Adipose tissue (tissue), 3 donors: ENCODE results near the gene CHRNA9. TPM values are rescaled to one million over a fixed set of nuclear protein-coding genes. Genes with fewer than 3 reads are reported as not detected.
"Not testable (repeated sequence)": the region's sequence is repeated elsewhere in the genome, so short reads cannot be mapped to it uniquely, and the experiment has no call there.

ENCODE experiments used
- H3K27ac ChIP-seq: one replicate; pipeline ENCODE4 v1.5.1; 2013; ENCODE audit warnings: low read depth, low read length
- WGBS, 3 donors: extraction: QIAGEN DNeasy Blood & Tissue Kit; methylation state at CpG; one replicate each; pipeline ENCODE4 v1.1.7; 2013; 5-methylcytosine and 5-hydroxymethylcytosine counted together
- polyA plus RNA-seq, 3 donors: library from polyadenylated mRNA; stranded (reverse); fragments of 200-250 nt; gene quantifications; one replicate each; pipeline ENCODE4 v1.2.3, GENCODE V29; 2013
- donor health status: healthy with polysubstance abuse.
- donor health status: Bipolar disorder and iron deficiency.
- donor health status: healthy.

Gene CHRNA9, protein sequence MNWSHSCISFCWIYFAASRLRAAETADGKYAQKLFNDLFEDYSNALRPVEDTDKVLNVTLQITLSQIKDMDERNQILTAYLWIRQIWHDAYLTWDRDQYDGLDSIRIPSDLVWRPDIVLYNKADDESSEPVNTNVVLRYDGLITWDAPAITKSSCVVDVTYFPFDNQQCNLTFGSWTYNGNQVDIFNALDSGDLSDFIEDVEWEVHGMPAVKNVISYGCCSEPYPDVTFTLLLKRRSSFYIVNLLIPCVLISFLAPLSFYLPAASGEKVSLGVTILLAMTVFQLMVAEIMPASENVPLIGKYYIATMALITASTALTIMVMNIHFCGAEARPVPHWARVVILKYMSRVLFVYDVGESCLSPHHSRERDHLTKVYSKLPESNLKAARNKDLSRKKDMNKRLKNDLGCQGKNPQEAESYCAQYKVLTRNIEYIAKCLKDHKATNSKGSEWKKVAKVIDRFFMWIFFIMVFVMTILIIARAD
- polyA plus RNA-seq: not detected

DNA sequence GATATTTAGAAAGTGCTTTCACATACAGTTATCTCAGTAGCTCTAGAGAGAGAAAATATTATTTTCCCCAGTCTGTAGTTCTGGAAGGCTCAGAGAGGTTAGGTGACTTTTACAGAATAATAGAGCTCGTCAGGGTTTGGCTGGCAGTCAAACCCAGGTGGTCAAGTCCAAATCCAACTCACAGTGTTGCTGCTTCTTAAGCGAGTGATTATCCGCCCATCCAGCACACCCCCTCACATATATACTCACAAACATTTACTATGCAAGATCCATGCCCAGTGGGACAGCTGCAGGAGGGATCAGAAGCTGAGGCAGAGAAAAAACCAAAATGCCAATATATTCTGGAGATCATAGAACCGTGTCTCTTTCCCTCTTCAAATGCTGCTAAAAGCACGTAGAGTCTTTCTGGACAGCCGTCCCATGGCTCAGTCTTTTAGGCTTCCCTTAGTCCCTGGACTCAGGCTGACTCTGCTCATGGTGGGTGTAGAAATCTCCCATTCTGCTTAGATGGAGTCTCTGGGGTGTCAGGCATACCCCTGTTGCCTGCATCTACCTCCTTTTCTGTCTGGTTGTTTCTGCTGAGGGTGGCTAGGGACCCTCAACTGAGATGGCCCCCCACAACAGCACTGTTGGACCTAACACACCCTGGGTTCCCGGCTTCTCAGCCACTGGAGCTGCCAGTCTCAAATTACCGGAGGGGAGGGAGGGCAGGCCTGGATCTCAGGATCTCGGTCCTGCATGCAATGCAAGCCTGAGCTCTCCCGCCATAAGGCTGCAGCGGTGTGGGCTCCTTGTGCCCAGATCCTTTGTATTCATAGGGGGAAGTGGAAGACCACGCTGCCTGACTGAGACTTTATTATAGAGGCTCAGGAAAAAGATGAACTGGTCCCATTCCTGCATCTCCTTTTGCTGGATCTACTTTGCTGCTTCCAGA lies at the start of gene CHRNA9:
TSS of gene CHRNA9 (plus strand) at position 743 of the 934 bp plus-strand sequence. CDS start at position 878, 135 bp downstream.
- H3K27ac ChIP-seq: no peak within 1 kb of the TSS
- WGBS, 3 donors: 74 to 84% (median 80%) methylated on average over 12 of the region's 12 CpGs

DNA sequence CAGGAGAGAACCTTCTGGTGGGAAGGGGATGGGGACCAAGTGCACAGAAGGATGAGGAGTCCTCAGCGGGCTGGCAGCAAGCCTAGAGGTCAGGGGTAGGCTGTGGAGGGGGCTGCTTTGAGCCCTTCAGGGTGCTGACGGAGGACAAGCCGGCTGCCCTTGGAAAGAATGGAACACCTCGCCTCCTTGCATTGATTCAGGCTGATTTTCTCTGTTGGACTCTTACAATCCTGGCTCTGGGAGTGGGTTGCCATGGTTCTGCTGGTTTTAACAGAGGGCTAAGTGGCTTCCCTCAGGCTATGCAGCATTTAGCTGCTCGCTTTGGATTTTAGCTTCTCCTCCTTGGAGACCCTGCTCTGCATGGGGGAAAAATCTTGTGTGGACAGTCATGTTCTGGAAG lies 49.4 kb upstream of the CHRNA9 start:
- 90 to 98% (median 93%) methylated on average over 5 of the region's 5 CpGs for WGBS, 3 donors
- H3K27ac ChIP-seq: no peak overlapping the region

DNA sequence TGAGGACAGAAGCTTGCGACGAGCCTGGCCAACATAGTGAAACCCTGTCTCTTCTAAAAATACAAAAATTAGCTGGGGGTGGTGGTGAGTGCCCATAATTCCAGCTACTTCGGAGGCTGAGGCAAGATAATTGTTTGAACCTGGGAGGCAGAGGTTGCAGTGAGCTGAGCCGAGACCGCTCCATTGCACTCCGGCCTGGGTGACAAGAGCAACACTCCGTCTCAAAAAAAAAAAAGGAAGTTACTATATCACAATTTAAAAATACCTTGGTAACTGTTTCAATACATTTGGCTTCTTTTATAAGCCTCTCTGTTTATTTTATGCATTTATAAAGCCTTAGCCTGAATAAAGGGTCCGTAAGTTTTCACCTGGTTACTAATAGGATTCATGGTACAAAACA lies 46.6 kb upstream of the CHRNA9 start:
- no peak overlapping the region for H3K27ac ChIP-seq
- 76 to 96% (median 76%) methylated on average over 8 of the region's 8 CpGs for WGBS, 3 donors

DNA sequence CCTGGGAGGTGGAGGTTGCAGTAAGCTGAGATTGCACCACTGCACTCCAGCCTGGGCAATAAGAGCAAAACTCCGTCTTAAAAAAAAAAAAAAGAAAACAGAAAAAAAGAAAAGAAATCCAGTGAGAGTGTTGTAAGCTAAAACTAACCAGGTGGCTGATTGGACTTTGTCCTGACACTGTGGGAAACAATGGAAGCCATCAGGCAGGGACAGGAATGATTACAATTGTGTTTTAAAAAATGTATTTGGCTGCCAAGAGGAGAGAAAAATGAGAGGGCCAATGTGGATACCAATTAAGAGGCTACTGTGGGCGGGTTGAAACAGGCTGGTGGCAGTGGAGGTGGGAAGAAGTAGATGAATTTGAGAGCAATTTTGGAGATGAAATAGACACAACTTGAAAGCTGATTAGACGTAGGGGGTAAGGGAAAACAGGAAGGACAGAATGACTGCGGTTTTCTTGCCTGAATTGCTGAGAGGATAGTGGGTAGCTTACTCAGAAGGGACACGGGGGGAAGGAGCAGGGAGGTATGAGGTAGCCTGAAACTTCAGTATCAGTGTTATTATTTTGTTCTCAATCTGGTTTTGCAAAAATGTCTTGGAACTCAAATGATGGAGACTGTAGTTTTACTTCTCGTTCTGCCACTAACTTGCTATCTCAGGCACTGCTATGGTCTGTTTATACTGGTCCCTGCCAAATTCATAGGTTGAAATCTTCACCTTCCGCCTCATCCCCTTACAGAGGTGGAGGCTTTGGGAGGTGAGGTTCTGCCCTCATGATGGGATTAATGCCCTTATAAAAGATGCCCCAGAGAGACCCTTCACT lies 45.6 kb upstream of the CHRNA9 start:
- 46 to 56% (median 48%) methylated on average over 7 of the region's 7 CpGs for WGBS, 3 donors
- H3K27ac ChIP-seq: no peak overlapping the region

DNA sequence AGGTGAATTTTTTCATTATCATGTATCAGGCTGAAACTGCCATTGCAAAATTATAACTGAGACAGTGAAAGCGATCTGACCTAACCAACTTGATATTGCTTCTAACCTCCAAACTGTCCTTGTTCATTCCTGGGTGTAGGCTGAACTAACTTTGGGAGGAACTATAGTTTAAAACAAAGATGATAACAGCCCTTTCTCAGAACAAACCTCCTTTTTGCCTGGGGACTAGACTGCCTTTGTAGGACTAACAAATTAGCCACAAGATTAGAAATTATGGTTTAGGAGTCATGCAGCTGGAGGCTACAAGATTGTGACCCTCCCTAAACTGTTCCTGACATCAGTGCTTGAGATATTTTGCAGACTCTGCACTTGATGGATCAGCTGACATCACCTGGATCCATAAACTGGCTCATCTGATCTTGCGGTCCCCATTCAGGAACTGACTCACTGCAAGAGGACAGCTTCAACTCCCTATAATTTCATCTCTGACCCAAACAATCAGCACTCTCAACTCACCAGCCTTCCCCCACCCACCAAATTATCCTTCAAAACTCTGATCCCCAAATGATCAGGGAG lies 44.4 kb upstream of the CHRNA9 start:
- not testable (repeated sequence) for H3K27ac ChIP-seq
- 55 to 94% (median 78%) methylated on average over 2 of the region's 2 CpGs for WGBS, 3 donors

DNA sequence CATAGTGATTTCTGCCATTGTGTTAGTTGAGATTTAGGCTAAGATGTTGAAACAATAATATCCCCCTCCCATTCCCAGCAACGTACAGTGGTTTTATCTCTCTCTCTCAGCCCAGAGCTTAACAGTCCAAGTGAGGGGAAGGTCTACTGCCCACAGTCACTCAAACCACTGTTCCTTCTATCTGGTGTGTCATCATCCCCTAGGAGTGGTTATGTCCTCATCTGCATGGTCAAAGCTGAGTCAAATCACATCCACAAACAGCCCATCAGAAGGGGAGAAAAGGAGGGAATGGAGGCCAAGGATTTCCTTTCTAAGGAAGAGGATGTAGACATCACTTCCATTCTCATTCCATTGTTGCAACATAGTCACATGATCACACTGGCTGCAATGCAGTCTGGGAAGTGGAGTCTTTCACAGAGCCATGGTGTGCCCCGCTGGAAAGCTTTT lies 42.8 kb upstream of the CHRNA9 start:
- WGBS, 3 donors: 69 to 92% (median 83%) methylated on average over 2 of the region's 2 CpGs
- no peak overlapping the region for H3K27ac ChIP-seq

DNA sequence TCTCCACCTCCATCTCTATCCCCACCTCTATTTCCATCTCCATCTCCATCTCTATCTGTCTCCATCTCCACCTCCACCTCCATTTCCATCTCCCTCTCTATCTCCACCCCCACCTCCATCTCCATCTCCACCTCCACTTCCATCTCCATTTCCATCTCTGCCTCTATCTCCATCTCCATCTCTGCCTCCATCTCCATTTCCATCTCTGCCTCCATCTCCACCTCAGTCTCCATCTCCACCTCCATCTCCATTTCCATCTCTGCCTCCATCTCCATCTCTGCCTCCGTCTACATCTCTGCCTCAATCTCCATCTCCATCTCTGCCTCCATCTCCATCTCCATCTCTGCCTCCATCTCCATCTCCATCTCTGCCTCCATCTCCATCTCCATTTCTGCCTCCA lies 40.8 kb upstream of the CHRNA9 start:
- H3K27ac ChIP-seq: no peak overlapping the region
- WGBS, 3 donors: 85 to 94% (median 85%) methylated on average over 1 of the region's 1 CpG

DNA sequence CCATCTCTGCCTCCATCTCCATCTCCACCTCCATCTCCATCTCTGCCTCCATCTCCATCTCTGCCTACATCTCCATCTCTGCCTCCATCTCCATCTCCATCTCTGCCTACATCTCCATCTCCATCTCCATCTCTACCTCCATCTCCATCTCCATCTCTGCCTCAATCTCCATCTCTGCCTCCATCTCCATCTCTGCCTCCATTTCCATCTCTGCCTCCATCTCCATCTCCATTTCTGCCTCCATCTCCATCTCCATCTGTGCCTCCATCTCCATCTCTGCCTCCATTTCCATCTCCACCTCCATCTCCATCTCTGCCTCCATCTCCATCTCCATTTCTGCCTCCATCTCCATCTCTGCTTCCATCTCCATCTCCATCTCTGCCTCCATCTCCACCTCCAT lies 40.1 kb upstream of the CHRNA9 start:
- not testable (repeated sequence) for H3K27ac ChIP-seq

DNA sequence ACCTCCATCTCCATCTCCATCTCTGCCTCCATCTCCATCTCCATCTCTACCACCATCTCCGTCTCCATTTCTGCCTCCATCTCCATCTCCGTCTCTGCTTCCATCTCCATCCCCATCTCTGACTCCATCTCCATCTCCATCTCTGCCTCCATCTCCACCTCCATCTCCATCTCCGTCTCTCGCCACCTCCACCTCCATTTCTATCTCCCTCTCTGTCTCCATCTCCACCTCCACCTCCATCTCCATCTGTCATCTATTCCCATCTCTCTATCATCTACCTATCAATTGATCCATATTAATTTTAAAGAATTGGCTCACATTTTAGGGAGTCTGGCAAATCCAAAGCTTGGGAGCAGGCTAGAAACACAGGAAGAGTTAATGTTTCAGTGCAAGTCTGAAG lies 39.6 kb upstream of the CHRNA9 start:
- WGBS, 3 donors: 96 to 98% (median 98%) methylated on average over 4 of the region's 4 CpGs

DNA sequence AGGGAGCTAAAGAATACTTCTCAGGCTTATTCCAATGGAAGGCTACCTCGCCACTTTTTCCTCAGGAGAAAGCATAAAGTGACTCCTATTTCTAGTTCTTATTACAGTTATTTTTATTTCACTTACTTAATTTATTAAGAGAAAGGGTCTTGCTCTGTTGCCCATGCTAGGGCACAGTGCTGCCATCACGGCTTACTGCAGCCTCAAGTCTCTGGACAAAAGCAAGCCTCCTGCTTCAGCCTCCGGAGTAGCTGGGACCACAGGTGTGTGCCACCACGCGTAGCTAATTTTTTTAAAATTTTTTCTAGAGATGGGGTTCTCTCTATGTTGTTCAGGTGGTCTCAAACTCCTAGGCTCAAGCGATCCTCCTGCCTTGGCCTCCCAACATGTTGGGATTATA lies 36.0 kb upstream of the CHRNA9 start:
- 93 to 95% (median 95%) methylated on average over 6 of the region's 6 CpGs for WGBS, 3 donors
- H3K27ac ChIP-seq: no peak overlapping the region

More for the DNA sequence above, 39.6 kb upstream of the CHRNA9 start:
- H3K27ac ChIP-seq: no peak overlapping the region

DNA sequence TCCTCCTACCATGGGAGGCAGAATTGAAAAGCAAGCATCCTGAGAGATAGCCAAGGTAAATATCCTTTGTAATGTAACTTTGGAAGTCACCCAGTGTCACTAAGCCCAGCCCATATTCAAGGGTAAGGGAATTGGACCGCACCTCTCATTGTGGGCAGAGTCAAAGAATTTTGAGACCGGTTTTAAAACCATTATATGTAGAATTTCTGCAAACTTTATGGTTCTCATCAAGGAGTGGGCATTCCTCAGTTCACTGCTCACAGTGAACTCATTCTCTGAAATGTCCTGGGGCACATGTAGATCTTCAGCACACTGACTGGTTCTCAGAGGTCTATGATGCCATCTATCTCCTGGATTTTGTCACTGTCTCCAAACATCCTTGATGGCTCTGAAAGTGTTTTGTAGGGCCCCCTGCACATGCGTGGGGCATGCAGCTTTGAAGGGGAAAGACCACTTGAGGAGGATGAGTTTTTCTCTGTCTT lies 35.3 kb upstream of the CHRNA9 start:
- no peak overlapping the region for H3K27ac ChIP-seq
- 50 to 76% (median 67%) methylated on average over 3 of the region's 3 CpGs for WGBS, 3 donors

DNA sequence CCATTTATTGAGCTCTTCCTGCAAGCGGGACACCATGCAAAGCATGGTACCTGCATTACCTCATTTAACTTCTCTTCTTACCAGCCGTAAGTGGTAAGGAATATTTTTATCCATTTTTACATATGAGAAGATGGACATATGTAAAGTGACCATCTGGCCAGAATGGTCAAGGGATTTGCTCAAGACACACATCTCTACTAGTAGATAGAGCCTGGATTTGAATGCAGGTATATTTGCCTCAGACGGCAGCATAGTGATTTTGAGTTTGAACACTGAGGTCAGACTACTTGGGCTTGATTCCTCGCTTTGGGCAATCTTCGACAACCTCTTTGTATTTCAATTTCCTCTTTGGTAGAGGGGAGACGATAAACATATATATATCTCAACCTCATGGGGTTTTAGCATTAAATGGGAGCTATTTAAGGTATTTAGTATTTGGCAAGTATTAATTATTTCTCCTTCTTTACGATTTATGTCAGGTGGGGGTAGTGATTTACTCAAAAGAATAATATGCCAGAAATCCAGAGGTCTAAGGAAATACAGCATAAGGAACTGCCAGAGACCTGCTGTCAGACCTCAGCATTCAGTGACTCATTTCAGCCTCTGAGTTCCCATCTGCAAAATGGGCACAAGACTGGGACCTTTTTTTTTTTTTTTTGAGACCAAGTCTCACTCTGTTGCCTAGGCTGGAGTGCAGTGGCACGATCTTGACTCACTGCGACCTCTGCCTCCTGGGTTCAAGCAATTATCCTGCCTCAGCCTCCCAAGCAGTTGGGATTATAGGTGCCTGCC lies 34.6 kb upstream of the CHRNA9 start:
- 78 to 90% (median 79%) methylated on average over 9 of the region's 9 CpGs for WGBS, 3 donors
- H3K27ac ChIP-seq: no peak overlapping the region

DNA sequence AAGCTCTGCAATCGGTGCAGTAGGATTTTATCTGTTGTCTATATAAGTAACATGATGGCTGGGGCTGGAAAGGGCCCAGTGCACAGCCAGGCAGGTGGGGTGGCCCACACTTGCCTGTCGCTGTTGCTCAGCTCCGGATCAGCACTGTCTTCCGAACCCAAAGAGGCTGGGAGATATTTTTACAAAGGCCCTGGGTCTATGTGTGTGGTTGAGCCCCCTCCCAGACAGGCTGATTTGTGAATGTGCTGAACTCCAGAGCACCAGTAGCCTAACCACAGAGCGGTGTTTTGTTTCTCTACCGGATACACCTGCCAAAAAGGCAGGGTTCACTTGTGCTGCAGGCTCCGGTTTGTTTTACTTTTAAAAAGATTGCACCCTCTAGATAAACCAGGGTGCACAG lies 33.5 kb upstream of the CHRNA9 start:
- WGBS, 3 donors: 40 to 75% (median 55%) methylated on average over 7 of the region's 7 CpGs
- H3K27ac ChIP-seq: no peak overlapping the region

DNA sequence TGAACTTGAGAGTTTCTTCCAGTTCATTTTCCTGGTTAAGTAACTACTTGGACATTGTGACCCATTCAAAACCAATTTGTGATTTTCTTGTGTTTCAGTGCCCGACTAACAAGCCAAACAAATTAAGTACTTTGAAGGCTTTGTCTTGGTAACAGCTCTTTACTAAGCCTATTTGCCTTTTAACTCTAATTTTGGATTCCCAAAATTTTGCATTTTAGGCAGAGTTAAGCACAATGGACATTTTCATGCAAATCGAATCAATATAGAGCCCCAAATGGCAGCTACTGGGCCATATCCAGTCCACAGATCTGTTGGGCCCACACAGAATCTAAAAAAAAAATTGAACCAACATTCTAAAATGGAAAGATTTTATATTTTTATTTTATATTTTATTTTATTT lies 31.4 kb upstream of the CHRNA9 start:
- 95 to 99% (median 96%) methylated on average over 2 of the region's 2 CpGs for WGBS, 3 donors
- H3K27ac ChIP-seq: no peak overlapping the region

DNA sequence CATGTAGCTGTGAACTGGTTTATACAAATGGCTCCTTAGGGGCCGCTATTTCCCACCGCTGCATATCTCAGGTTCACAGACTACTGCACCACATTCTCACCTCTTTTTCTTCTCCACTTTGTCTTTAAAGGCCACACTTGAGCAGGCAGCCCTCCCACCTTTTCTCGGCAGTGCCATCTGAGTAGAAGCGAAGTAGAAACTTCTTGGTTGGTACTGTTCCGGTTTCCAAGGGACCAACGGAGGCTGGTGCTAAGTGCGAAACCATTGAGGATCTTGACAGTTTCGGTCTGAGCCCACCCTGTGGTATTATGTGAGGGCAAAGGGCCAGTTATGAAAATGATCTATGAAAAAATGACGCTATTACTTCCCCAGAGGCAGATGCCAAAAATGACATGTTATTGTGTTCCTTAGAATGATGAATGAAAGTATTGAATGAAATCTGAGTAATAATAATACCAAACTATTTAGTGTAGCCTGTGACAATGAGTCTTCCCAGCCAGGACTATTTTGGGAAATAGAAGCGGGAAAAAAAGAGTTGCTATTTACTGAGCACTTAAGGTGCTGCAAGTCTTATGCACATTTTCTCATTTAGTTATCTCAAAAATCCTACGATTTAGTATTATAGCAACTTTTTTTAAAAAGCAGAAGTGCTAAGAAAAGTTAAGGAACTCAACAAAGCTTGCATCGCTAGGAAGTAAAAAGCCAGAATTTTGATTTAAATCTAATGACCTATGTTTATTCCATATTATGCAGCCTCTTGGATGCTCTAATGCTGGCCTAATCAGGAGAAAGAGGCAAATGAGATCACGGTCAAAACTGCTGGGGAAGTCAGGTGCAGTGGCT lies 29.6 kb upstream of the CHRNA9 start:
- no peak overlapping the region for H3K27ac ChIP-seq
- whole genome bisulfite sequencing, 3 donors: 55 to 76% (median 72%) methylated on average over 13 of the region's 13 CpGs

DNA sequence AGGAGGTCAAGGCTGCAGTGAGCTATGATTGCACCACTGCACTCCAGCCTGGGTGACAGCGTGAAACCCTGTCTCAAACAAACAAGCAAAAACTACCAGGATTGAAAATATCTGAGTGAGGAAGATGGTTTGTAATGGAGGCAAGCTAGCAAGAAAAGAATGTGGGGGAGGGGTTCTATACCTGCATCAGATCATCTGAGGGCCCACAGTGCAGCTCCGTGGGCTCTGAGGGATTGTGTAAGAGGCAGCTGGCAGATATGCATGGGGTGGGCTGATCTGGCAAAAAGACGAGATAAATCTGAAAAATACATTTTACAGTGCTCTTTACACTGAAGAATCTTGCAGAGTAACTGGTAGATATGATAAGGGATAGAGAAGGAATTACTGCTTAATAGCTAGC lies 28.9 kb upstream of the CHRNA9 start:
- H3K27ac ChIP-seq: no peak overlapping the region
- 39 to 61% (median 51%) methylated on average over 3 of the region's 3 CpGs for WGBS, 3 donors
